HL-60/S4 treated with phorbol 12-myristate 13-acetate at 8.2 ng/mL for 4 days and 3 days (cell line): ENCODE data around the gene SLC22A17.

ENCODE experiments used
- in situ Hi-C: fragments of 300-500 bp; cut with MboI; formaldehyde crosslinking; loops from 2 replicates; pipeline ENCODE4 v1.15.0; 2022; ENCODE audit warnings: low sequenced_read_pairs

SLC22A17 gene

DNA sequence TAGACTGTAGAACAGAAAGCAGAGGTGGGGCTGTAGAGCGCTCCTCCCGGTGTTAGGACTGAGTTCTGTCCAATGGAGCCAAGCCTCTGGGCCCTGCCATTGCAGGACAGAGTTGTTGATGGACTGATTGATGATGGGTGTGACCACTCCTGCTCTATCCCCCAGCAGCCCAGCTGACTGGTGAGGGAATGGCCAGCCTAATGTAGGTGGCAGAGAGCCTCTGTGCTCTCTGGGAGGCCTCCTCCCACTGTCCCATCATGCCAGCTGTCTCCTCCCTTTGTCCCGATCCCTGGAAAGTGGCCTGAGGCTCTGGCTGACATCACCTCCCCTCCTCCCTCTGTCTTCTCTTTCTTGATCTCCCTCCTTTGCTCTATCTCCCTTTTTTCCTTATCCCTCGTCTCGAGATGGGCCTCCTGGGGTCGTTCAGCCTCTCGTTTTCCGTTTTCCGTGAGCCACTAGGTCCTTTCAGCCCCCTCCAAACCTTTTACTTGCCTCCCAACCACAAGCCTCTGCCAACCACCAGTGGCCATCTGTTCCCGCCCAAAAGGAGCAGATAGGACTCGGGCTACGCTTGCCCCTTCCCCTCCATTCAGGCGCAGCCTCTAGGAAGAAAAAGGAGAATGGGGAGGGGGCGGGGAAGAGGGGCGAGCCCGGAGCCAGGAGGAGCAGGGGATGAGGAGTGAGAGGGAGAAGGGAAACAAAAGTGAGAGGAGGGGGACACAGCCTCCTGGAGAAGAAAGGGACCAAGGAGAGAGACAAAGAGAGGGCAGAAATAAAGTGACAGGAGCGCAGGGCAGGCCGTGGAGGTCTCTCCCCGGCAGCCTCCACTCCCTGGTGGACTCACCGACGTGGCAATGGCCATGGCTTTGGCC, 11.7 kb upstream of the SLC22A17 start:
- in situ Hi-C loops = no loop called here

DNA sequence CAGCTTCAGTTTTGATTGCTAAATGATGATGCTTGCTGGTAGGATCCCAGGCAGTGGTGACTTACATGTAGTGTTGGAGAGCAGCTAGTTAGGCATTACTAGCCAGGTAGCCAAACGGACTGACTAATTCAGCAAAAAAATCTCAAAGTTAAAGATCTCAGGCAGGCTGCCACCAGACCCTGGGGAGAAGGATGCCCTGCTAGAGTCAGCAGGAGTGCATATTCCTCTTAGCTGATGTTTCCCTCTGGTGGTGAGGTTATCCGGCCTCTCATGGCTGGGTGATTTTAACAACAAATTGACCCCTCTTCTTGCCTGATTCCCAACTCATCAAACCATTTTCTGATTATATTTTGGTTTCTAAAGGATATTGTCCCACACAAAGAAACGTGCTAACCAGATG, 9.5 kb upstream of the SLC22A17 start:
- in situ Hi-C loops = no loop called here

DNA sequence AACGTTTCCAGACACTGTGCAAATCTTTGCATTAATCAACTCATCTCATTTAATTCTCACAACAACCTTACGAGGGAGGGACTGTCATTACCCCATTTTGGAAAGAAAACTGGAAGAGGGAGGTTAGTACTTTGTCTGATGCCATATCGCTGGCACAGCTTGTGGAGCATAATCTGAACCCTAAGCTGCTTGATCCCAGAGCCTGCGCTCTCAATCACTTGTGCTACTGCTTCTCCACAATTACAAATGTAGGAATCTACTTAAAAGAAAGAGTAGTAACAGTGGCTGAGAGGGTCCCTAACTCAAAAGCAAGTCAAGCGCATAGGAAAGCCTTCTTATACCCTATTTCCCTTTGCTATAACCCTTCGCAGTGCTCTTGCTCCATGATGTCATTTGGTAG, 9.1 kb upstream of the SLC22A17 start:
- in situ Hi-C loops = no loop called here

DNA sequence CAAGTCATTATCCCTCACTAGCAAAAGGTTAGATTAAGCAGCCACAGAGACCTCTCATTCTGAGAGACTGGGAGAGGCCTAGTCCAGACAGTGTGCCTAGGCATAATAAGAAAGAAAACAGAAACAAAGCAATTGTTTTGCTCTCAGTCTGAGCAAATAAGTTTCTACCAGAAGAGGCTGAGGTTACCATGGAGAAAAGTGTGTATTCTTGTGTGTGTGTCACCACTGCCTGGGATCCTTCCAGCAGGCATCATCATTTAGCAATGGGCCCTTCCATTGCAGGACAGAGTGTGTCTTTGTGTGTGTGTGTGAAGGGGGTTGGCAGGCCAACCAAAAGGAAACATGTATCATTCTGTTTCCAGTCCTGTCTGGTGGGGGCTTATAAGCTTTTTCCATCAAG, 8.6 kb upstream of the SLC22A17 start:
- in situ Hi-C loops = no loop called here

DNA sequence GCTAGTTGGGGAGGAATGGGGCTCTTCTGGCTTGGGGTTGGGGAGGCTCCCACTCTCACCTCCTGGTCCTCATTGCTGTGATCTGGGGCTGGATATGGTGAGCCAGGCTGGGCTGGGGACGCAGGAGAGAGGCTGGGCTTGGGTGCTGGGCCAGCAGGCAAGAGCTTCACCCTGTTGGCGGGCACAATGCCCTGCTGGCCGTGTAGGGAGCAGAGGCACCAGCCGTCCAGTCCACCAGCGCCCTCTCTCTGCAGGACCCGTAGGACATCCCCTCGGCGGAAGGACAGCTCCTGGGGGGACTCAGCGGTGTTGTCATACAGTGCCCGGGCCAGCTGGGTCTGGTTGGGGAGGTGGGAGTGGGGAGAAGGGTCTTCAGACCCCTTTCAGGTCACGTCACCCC, 7.8 kb upstream of the SLC22A17 start:
- in situ Hi-C loops = no loop called here

DNA sequence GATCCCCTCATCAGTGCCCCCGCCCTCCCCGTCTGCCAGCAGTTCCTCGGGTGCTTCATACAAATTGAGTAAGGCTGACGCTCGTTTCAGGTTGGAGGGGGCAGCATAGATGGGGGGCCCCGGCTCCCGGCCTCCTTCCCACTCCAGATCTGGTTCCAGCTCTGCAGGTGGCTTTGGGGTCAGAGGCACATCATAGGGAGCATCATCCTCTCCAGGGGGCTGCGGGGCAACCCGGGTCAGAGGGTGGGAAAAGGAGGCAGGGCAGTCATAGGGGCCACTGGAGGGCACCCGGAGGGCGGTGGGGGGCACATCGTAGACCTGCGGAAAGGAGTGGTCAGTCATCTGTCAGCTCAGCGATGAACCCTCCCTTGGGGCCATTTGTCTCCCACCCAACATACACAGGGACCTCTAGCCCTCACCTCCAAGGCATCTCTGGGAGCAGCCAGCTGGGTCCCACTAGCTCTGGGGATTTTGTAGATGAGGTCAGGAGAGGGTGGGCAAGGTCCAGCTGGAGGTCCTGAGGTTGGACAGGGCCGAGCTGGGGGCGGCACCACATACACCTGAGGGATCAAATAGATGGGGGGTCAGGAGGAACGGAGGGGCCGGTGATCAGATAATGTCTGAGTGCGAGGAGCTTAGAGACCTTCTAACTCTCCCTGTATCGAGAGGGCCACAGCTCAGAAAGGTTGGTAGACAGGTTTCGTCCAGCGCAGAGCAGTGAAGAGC, 7.2 kb upstream of the SLC22A17 start:
- in situ Hi-C loops = no loop called here

DNA sequence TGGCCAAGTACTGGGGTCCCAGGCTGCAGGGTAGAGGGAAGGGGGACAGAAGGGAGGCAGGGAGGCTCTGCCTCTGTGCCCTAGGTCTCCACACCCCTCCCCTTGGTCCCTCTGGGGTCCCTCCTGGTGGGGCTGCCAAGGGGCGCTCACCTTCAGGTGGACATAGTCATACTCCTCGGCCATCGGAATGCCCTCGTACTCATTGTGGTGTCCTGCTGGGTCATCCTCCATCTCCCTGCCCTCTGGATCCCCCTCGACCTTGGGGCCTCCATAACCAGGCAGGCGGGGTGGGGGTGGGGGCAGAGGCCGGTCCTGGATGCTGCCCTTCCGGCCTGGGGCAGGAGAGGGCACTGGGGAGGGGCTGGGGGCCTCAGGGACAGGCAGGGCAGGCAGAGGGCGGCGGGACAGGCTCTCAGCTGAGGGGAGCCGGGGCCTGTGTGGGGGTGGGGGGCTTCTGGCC, 6.5 kb upstream of the SLC22A17 start:
- in situ Hi-C loops = no loop called here

DNA sequence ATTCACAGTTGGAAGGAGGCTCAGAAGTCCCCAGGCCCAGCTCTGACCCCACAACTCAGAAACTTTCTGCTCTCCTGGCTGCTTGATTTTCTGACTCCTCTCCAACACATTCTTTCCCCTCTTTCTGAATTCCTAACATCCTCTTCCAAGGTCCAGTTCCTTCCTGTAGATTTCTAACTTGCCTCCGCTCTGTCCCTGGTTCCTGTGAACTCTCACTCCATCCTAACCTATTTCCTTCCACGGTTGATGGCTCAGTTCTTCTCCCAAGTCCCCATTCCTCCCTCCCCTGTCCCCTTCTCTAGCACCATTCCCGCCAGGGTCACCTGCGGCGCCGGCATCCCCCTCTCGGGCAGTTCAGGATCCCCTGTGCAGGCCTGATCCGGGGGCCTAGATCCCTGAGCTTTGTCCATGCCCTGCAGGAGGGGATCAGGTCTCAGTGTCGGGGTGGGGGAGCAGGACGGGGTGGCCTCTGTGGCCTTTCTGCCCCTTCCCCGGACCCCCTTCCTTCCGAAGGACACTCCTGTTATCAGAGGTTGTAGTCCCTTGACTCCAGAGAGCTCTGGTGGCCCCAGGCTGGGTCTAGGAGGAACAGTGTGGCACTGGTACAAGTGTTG, 6.0 kb upstream of the SLC22A17 start:
- in situ Hi-C loops = no loop called here

DNA sequence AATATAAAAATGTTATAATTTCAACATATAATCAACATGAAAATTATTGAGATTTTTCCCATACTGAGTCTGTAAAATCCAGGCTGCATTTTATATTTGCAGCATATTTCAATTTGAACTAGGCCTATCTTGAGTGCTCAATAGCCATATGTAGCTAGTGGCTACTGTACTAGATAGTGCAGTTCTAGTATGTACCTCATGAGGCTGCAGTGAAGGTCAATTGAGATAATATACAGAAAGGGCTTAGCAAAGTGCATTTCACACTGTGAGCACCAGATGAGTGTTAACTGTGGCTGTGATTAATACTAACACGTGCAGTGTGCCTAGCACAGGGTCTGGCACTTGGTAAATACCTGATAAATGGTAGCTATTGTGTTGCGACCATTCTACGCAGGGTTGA, 5.4 kb upstream of the SLC22A17 start:
- in situ Hi-C loops = no loop called here

DNA sequence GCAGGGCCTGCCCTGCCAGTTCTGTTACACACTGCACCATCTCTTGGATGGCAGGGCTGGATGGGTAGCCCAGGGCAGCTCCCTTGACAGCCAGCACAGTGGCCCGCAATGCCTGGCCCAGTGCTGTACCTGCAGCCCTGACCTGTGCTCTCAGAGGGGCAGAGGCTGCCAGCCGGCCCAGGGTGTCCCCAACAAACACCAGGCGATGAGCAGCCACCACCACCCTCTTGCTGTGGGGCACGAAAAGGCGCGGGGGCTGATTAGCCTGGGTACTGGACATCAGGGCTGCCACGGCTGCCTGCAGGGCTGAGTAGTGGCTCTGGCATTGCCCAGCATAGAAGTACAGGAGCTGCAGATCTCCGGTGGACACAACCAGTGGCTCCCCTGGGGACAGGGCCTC, 4.6 kb upstream of the SLC22A17 start:
- in situ Hi-C loops = no loop called here

DNA sequence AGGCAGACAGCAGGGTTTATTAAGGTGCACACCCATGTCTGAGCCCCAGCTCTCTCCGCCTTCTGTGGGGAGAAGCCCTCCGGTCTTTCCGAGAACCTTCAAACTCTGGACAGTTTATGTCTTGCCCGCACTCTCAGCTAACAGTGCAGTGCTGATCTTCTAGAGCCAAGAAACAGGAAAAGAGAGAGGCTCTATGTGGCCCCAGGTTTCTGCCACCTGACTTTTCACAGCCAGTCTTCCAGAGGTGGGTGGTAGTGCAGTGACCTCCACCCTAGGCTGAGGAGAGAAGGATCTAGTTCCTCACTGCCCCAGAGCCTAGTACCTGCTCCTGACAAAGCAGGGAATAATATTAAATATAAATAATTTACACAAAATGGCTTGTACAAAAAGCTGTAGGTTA, 4.0 kb upstream of the SLC22A17 start:
- in situ Hi-C loops = no loop called here

DNA sequence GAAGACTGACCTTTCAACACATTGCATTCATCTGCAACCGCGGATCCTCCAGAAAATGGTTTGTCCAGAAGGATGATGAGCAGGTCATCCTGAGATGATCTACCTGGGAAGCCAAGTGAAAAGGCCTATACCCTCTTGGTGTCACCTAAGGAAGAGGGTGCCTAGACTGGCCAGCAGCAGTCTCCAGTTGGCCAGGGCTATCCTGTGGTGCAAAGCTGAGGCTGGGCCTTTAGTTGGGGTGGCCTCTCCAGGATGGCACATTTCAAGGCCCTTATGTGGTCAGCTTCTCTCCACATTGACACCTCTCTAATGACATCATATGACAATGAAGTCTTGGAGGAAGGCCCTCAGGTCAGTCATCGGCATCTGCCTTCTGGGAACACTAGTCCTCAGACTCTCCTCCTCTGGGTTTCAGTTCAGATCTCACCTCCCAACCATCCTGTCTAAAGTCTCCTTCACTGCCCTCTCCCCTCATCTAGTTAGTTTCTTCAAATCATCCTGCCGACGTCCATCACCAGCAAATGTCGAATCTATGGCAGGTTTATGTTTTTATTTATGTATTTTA, 3.3 kb upstream of the SLC22A17 start:
- in situ Hi-C loops = no loop called here

DNA sequence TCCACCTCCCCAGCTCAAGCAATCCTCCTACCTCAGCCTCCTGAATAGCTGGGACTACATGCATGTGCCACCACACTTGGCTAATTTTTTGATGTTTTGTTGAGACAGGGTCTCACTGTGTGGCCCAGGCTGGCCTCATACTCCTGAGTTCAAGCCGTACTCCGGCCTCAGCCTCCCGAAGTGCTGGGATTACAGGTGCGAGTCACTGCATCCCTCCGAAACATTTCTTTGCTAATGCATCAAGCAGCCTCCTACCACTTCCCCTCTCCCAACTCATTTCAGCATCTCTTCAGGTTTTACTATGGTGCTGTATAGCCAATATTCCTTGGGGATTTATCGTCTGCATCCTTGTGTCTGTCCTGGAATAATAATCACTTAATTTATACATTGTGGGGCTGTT, 2.3 kb upstream of the SLC22A17 start:
- in situ Hi-C loops = no loop called here

DNA sequence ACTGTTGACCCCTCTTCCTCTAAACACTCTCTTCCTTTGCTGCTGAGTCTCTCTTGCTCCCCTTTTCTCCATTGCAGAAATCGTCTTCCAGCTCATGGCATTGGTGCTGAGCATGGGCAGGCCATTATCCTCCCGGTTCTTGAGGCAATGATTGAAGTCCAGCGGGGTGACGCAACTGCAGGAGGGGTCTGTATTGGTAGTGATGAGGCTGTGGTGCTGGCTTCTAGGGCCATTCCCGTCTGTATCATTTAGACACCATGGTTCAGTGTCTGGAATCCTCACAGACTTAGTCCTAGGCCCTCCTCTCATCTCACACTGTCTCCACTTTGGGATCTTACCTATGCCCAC, 720 bp upstream of the SLC22A17 start:
- in situ Hi-C loops = no loop called here

DNA sequence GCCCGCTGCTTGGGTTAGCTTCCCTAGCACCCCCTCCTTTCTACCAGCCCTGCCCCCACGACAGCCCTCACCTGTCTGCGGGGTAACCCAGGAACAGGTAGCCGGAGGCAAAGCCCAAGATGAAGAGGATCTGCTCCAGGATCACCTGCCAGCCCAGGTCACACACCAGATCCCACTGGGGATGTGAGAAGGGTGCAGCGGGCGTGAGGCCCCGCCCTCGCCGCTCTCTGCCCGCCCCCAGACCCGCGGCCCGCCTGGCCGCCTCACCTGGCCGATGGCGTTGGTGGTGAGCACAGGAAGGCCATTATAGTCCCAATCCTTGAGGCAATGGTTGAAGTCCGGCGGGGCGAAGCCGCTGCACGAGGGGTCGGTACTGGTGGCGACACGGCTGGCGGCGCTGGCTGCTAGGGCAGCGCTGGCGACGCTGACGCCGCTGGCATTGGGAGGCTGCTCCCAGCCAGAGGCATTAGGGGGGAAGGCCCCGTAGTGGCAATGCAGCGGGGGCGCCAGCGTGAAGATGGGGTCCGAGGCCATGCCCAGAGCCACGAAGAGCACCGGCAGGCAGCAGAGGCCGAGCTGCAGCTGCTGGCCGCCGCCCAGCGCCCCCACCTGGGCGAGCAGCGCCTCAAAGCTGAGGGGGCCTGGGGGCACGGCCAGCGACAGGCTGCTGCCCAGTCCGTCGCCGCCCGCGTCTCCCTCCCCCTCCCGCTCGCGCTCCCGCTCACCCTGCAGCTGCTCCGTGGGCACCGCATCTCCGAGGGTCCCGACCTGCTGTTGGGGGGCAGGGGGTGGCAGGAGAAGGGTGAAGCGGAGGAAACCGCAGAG, 794 bp downstream of the SLC22A17 start:
- in situ Hi-C loops = no loop called here

DNA sequence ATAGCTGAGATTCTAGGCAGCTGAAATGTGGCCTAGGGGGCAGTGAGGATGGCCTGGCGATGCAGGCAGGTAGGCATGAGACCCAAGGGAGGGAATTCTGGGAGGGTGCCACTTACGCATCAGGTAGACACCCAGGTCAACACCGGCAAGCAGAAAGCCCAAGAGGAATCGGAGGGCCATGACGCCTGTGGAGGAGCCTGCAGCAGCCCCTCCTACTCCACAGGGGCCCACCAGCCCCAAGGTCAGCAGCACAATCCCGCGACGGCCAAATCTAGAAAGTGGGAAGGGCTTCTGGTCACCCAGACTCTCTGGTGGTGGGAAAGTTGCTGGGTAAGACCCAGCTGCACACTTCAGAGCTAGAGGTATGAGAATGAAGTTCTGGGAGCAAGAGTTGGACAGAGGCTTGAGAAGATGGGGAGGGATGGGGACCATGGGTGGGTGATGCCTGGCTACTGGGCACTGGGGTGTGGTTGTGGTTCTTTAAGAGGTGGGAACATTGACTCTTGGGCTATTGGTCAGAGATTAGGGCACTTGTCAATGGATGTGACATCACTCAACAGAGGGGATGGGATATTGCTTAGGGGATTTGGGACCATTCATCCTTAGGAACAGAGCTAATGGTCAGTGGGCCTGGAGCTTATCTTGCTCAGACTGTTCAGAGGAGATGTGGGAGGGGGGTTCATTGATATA, 3.4 kb downstream of the SLC22A17 start:
- in situ Hi-C loops = no loop called here

DNA sequence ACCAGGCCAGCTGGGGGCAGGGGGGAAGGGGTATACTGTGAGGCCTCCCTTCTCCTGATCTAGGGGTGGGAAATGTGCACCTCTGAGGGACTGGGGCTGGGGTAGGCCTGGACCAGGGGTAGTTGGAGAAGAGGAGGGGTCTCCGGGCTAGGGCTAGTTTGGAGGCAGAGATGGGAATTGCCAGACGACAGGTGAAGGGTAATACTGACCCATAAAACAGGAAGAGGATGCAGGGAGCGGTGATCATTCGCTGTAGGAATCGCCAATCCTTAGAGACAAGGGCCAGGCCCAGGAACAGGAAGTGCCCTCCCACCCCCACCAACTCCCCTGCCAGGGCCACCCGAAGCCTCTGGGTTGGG, 4.4 kb downstream of the SLC22A17 start:
- in situ Hi-C loops = no loop called here

DNA sequence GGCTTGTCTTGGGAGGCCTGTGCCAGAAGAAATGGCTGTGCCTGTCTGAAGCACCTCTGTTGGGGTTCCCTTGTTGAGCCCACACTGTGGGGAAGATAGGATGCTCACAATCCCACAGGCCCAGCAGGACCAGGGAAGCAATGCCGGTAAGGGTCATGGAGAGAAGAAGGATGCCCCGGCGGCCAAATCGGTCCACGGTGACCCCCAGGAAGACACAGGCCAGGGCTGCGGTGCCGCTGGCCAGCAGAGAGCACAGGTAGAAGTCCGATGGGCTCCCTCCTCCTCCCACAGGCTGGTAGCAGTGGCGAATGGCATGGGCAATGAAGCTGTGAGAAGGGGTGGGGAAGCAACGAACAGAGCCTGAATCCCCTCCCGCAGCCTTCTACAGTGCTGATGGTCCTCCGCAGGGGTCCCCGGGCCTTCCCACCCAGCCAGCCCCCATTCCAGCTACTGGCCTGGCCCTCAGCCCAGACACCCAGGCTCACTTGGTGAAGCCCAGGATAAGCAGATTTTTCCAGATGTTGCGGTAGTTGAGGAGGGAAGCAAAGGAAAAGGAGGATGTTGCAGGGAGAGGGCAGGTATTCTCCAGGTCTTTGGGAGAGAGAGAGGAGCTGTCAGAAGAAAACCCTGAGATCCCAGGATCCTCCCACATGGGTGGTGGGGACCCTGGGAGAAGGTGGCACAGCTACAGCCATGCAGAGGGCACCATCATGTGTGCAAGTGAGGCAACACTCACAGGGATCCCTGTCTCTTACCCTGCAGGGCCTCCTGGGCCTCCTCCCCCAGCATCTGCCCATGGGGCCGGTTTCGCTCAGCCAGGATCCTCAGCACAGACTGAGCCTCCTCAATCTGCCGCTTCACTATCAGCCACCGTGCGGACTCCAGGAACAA, 5.0 kb downstream of the SLC22A17 start:
- in situ Hi-C loops = no loop called here

DNA sequence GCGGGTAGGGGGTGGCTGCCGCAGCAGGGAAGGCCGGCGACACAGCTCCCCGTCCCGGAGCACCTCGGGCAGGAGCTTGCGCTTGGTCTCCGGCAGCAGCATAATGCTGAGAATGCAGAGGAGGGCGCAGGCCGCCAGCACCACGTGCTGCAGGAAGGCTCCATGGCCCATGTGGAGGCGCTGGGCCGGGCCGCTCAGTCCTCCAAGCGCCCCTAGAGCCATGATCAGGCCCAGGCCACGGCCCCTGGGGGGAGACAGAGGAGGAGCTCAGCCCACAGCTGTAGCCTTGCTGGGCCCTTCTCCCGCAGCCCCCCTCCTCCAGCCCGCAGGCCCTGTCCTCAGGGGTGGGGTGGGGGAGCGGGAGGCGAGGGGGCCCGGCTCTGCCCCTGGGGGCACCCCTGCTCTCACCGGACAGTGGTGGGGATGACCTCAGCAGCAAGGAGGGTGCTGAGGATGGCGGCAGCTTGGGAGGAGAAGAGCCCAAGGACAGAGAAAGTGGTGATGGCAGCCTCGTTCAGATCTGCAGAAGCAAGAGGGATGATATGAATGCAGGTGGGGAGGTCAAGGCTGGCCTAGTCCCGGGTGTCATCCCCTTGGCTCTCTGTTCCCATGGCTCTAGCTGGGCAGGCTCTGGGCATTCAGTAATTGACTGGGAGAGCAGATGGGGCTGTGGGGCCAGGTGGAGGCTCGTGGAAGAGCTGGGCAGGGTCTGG, 5.8 kb downstream of the SLC22A17 start:
- in situ Hi-C loops = no loop called here
